SK-N-SH (cell line): Measurements from ENCODE around the gene CIAO3.

Experiments
- CTCF ChIP-seq: fragments of 200-600 bp; sonication (generic); IDR thresholded peaks from 2 replicates; pipeline ENCODE4 v1.6.1; 2017; ENCODE audit warnings: antibody characterized with exemption, mild to moderate bottlenecking, moderate library complexity
- FOSL2 ChIP-seq: IDR thresholded peaks from 2 replicates; pipeline ENCODE4 v1.4.0; 2012; ENCODE audit warnings: low read depth, mild to moderate bottlenecking, moderate library complexity, borderline replicate concordance
- MXI1 ChIP-seq: IDR thresholded peaks from 2 replicates; pipeline ENCODE4 v1.6.1; 2012; ENCODE audit warnings: mild to moderate bottlenecking, low read depth, low read length, improper control_type of control experiment
- NRF1 ChIP-seq: IDR thresholded peaks from 2 replicates; pipeline ENCODE4 v1.6.1; 2012; ENCODE audit warnings: low read depth, mild to moderate bottlenecking, low read length
- POLR2AphosphoS5 ChIP-seq: IDR thresholded peaks from 2 replicates; pipeline ENCODE4 v1.6.1; 2012; ENCODE audit warnings: low read depth, low read length

GRCh38 chr16:702341-702740, 38.5 kb downstream of the CIAO3 start:
- no peak for TF ChIP-seq POLR2AphosphoS5
- TF ChIP-seq NRF1 = no peak
- no peak for TF ChIP-seq FOSL2
- TF ChIP-seq MXI1 = no peak
- no peak for TF ChIP-seq CTCF
